GM12892 (cell line): Measurements from ENCODE around the gene LMBR1.
"Not testable (repeated sequence)": the region's sequence is repeated elsewhere in the genome, so short reads cannot be mapped to it uniquely, and the experiment has no call there.

Source experiments
- DNase-seq: peaks from one replicate; pipeline ENCODE4 v3.0.0; 2011; ENCODE audit not compliant: insufficient read length
- FAIRE-seq: peaks from 2 replicates; lab custom pipeline; 2011; peaks lifted over from hg19 to GRCh38; lab: Jason Lieb, UNC
- POLR2A ChIP-seq: IDR thresholded peaks from 2 replicates; pipeline ENCODE4 v1.6.1; 2011; ENCODE audit warnings: low read depth, low read length, control low read depth
- POLR2AphosphoS5 ChIP-seq: IDR thresholded peaks from 2 replicates; pipeline ENCODE4 v1.6.1; 2011; ENCODE audit warnings: low read depth, low read length, control low read depth
- TAF1 ChIP-seq: IDR thresholded peaks from 2 replicates; pipeline ENCODE4 v1.6.1; 2011; ENCODE audit warnings: low read depth, mild to moderate bottlenecking, control low read depth, low read length, borderline replicate concordance

The LMBR1 gene

DNA sequence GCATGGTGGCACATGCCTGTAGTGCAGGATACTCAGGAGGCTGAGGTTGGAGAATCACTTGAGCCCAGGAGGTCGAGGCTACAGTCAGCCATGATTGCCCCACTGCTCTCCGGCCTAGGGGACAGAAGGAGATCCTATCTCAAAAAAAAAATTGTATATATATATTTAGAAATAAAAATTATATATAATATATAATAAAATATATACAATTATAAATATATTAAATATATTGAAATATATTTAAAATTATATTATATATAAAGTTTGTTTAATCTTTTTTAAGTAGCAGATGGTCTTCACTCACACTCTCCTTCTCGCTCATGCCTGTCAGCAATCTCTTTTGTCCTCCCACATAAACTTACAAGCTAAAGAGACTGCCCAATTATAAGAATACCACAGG is 58.5 kb downstream of the LMBR1 start:
- FAIRE-seq (no peak), DNase-seq (no peak)
- TF ChIP-seq POLR2A (no peak), POLR2AphosphoS5 (no peak), TAF1 (no peak)

DNA sequence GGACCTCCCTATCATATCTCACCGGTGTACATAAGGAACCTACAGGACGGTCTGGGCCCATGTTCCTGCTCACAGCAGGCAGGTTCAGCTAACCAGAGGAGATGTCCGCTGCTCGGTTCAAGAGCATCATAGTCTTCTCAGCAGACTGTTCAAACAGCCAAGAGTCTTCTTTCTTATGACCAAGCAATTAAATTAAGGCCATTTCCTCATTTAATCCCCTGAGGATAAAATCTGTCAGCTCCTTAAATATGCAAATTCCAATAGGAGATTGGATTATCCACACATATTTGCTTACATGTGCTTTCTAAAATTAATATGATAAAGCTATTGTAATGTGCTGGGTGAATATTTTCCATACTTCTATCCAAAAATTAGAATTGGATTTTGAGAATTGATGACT is 59.7 kb downstream of the LMBR1 start:
- FAIRE-seq (no peak), DNase-seq (no peak)
- no peak for TF ChIP-seq TAF1
- no peak for TF ChIP-seq POLR2A
- no peak for TF ChIP-seq POLR2AphosphoS5

DNA sequence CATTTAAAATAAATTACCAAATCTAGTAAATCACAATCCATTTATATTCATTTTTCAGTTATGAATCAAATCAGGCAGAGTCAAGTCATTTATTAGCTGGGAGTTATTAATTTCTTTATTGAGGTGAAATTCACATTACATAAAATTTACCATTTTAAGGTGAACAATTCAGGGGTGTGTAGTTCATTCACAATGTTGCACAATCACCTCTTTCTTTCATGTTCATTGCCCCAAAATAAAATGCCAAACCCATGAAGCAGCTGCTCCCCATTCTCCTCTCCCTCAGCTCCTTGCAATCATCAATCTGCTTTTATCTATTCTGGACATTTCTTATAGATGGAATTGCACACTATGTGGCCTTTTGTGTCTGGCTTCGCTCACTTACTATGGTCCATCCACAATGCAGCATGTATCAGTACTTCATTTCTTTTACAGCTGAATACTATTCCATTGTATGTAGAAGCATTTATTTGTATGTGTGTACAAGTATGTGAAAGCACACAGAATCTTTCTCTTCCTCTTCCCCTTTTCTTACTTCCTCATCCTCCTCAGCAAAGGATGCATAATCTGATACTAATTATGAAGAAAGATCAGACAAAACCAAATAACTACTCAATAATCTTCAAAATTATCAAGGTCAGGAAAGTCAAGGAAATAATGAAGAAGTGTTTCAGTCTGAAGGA is 60.6 kb downstream of the LMBR1 start:
- FAIRE-seq (no peak), DNase-seq (no peak)
- TF ChIP-seq TAF1 (no peak), POLR2A (no peak)

DNA sequence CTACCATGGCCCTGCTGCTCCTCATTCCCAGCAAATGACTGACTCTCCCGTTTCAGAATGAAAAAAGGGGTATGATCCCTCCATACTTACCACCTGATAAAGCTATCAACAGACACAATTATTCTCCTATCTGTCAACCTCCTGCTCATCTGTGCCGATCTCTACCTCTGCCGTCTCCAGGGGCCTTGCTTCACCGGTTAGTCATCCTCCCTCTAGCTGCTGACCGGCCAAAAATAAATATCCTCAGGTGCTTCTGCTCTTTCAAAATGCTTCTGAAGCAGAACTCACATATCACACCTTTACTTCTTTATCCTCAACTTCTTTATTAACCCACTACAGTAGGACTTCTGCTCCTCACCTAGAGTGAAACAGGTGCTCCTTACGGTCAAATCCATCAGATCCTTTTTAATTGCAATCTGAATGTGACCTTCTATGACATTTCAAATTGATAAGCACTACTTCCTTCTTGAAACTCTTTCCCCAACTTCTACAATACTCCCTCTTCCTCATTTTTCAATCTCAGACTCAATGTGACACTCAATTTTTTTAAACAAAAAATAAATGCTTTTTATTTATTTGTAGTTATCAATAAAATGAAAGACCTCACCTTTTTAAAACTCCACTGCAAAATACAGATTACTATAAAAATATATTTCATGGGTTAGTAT is 63.2 kb downstream of the LMBR1 start:
- no peak for DNase-seq
- TF ChIP-seq POLR2A (no peak), TAF1 (no peak), POLR2AphosphoS5 (no peak)
- peak; percentile 17 for FAIRE-seq

DNA sequence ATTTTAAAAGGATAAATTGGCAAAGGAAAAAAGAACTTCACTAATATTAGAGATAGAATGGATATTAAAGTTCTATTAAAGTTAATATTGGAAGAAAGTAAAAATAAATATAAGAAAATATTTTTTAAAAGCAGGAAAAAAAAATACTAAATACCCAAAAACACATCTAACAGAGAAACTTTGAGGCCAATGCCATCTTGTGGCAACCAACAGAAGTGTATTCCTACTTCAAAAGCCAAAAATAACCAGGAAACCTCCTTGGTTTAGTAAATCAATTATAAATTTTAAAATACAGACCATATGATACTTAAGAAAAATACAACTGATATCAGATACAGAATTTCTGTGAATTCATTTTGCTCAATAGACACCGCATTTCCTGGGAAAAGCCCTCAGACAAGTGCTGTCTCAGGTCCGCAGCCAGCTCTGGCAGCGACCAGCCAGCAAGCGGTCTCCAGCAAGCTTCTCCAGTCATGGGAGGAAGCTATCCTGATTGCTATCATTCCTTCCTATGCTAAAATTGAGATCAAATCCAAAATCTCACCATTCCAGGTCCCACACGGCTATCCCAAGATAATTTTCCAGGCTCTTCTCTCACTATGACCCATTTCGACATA is 65.3 kb downstream of the LMBR1 start:
- DNase-seq (no peak), FAIRE-seq (no peak)
- TF ChIP-seq TAF1 = no peak

DNA sequence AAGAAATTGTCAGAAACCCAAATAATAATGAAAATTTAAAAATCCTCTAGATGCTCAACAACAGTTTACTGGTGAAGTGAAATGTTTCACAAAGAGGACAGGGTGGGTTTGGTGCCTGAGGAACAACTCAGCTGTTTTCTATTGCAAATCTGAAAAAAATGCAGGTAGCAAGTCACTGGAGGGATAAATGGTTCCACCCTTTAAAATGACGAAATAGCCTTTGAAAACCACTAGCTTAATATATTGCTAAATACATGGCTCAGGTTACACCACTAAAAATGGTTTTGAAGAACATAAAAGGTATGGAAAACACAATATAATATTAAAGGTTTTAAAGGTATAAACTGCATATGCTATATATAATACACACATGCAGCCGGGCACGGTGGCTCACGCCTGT is 69.5 kb downstream of the LMBR1 start:
- FAIRE-seq = no peak
- no peak for DNase-seq

DNA sequence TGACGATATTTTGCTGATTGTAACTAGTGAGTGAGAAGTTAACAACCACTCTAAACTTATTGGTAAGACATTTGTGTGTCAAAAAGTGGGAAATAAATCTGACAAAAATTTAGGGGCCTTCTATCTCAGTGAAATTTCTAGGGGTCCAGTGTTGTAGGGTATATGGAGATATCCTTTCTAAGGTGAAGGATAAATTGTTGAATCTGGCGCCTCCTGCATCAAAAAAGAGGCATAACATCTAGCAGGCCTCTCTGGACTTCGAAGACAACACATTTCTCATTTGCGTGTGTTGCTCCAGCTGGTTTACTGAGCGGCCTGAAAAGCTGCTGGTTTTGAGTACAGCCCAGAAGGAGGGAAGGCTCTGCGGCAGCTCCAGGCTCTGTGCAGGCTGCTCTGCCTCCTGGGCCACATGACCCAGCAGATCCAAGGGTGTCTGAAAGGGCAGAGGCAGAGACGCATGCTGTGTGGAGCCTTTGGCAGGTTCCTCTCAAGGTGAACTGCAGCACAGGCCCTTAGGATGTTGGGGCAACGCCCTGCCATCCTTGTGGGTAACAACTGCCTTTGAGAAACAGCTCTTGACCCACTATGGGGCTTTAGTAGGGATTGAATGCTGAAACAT is 72.4 kb downstream of the LMBR1 start:
- DNase-seq (no peak), FAIRE-seq (no peak)
- TF ChIP-seq POLR2A = no peak
- no peak for TF ChIP-seq TAF1
- no peak for TF ChIP-seq POLR2AphosphoS5

More for the DNA sequence above, 69.5 kb downstream of the LMBR1 start:
- TF ChIP-seq POLR2AphosphoS5 = no peak
- TF ChIP-seq TAF1 = no peak
- TF ChIP-seq POLR2A = no peak

DNA sequence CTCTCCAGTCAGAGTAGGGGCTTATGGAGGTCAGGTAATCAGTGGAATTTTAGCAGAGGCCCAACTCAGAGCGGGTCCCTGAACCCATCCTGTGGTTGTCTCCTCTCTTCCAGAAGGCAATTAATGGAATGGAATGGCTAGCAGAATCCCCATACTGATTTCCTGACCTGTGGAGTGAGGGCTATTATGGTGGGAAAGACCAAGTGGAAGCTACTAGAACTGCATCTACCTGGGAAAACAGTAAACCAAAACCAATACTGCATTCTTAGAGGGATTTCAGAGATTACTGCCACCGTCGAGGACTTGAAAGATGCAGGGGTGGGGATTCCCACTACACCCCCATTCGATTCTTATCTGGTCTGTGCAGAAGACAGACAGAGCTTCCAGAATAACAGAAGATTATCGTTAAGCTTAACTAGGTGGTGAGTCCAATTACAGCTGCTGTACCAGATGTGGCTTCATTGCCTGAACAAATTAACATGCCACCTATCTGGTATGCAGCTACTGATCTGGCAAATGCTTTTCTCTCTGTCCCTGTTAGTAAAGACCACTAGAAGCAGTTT is 73.2 kb downstream of the LMBR1 start:
- TF ChIP-seq POLR2A (no peak), TAF1 (no peak)
- FAIRE-seq (no peak), DNase-seq (no peak)

DNA sequence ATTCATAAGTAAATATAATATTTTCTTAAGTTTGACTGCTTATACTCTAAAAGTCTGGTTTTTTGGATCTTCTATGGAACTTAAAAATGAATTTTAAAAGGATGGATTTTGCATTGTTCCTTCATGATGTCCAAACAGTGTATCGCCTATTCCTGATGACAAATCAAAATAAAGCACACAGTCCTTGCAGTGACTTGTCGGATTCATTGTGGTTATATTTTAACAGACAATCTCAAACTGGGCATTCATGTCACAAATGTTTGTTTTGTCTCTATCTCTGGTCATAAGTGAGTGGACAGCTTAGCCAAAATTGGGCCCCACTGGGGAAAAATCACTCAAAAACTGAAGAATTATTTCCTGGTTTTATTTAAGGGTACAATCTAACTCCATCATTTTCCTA is 74.8 kb downstream of the LMBR1 start:
- TF ChIP-seq TAF1 = no peak
- TF ChIP-seq POLR2A = no peak
- no peak for TF ChIP-seq POLR2AphosphoS5
- FAIRE-seq (no peak), DNase-seq (no peak)

DNA sequence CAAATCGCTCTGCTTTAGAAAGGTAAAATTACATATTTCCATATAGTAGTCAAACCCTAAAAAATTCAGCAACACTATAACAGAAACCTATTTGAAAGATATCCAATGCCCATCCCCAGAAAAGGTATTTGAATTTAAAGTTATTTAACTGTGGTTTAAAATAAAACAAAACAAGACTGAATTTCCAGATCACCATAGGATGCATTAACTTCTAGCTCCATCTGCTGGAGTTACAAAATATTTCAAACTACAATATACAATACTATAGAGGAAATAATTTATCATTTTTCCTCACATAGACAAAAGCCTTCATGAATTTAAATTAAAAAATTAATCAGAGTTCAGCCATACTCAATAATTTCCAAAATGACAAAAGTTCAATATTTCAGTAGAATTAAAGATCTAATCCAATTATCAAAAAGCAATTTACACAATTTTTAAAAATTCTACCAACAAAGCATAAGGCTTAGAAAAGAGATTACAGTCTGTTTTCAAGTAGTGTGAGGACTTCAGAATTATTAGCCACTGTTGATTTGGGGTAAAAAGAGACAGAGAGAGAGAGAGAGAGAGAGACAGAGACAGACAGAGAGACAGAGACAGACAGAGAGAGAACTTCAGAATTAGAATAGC is 75.9 kb downstream of the LMBR1 start:
- DNase-seq (no peak), FAIRE-seq (no peak)
- TF ChIP-seq POLR2A (no peak), POLR2AphosphoS5 (no peak), TAF1 (no peak)

DNA sequence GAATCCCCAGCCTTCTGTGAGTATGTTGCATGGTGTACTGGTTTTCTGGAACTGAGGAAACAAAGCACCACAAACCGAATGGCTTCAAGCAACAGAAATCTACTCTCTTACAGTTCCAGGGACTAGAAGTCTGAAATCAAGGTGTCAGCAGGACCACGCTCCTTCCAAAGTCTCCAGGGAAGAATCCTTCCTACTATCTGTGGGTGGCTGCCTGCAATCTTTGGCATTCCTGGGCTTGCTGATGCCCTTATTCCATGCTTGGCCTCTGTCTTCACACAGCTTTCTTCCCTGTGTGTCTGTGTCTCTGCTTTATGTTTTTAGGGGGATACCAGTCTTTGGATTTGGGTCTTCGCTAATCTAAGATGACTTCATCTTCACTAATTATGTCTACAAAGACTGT is 81.3 kb downstream of the LMBR1 start:
- TF ChIP-seq TAF1 = no peak
- TF ChIP-seq POLR2AphosphoS5 = no peak
- no peak for TF ChIP-seq POLR2A
- FAIRE-seq (no peak), DNase-seq (no peak)

DNA sequence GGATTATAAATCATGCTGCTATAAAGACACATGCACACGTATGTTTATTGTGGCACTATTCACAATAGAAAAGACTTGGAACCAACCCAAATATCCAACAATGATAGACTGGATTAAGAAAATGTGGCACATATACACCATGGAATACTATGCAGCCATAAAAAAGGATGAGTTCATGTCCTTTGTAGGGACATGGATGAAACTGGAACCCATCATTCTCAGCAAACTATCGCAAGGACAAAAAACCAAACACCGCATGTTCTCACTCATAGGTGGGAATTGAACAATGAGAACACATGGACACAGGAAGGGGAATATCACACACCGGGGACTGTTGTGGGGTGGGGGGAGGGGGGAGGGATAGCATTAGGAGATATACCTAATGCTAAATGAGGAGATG is 89.3 kb downstream of the LMBR1 start:
- FAIRE-seq = not testable (repeated sequence)

More for the DNA sequence above, 89.3 kb downstream of the LMBR1 start:
- DNase-seq = not testable (repeated sequence)
